Amniotic epithelial cell (primary cell): Measurements from ENCODE around the gene TRIM5.
A peak's percentile ranks its signal among the peaks of the same experiment; 100 is the strongest.

Experiments used
- DNase-seq: peaks from one replicate; pipeline ENCODE4 v3.0.0-alpha.2; 2010; ENCODE audit warnings: low read depth

The TRIM5 gene

DNA sequence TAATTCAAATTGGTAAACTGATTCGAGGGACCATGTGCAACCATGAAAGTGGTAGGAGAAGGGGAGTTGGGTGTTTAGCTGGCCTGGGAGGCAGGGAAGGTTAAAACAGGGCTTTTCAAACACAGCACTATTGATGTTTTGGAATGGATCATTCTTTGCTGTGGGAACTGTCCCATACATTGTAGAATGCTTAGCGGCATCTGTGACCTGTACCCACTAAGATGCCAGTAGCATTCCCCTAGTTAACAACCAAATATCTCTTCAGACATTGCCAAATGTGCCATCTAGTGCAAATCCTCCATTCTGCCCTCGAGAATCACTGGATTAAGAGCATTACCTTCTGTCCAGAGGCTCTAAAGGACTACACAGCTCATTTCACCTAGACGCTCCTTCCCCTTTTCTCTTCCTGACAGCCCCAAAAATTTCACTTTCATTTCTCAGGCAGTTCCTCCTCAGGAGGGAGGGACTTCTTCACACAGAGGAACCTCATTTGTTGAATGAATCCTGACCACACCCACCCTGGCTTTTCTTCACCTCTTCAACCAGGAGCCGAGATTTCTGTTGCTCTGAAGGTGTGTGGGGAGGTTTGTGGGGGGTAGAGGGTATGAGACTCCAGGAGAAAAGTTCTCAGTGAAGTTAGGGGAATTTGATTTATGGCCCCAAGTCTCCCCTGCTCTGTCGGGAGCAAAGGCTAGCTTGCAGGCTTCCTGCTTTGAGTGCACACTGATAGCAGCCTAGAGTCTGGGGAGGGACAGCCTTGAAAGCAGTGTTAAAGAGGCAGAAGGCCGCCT lies 60.2 kb downstream of the TRIM5 start, which contains the start of gene TRIM34:
Gene TRIM34, plus strand, starts transcription at position 513 of the 791 bp plus-strand sequence. CDS start 7,331 bp downstream, outside the sequence.
- DNase-seq, result peak; percentile 68

DNA sequence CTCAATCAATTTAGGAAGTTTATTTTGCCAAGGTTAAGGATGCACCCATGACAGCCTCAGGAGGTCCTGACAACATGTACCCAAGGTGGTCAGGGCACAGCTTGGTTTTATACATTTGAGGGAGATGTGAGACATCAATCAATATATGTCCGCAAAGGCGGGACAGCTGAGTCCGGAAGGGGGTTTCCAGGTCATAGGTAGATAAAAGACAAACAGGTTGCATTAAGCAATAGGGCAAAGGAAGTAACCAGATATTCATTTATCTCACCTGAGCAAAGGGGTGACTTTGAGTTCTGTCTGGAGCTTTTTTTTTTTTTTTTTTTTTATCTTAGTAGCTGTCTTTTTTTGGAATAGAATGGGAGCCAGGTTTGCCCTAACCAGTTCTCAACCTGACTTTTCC lies 62.1 kb downstream of the TRIM5 start:
- DNase-seq, result no peak

DNA sequence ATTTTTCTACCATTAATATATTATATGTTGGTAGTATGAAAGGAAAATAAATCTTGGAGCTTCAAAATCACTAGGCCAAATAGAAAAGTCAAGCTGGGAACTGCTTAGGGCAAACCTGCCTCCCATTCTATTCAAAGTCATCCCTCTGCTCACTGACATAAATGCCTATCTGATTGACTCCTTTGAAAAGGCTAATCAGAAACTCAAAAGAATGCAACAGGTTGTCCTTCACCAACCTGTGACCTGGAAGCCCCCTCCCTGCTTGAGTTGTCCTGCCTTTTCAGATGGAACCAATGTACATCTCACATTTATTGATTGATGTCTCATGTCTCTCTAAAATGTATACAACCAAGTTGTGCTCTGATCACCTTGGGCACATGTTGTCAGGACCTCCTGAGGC lies 63.3 kb downstream of the TRIM5 start:
- DNase-seq, result no peak

DNA sequence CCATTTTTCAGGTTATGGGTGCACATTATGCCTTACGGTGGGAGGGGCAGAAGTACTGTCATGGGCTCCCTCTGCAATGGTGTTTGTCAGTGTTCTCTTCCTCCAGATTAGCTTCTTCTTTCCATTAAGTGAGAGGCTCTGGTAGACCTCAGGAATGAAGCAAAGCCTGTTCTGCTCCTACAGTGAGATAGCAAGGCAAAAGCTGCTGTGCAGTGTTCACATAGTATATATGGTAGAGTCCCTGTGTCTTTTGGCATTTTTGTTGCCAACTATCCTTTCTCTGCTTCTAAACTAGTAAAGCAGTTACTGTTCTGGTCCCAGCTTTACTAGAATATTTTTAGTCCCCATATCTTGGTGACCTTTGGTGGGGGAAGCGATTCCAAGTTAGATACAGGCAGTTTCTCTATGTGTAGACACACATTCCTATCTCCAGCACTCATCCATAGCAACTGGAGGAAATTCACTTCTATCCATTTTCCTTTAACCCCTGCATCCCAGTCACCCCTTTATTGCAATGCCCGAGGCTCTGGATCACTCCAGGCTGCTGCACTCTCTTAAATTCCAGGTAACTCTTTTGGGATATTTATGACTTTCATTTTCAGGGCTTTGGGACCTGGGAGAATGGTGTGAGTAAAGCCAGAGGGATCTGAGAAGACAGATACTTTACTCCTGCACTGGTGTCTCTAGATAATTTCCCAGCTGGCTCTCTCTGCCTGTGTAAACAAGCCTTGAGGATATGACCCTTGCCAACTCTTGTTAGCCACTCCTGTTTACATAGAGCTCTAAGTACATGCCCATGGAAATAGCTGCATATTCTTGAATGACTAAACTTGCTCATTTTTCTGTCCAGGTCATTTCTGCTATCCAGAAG lies 64.0 kb downstream of the TRIM5 start:
- peak; percentile 92 for DNase-seq

DNA sequence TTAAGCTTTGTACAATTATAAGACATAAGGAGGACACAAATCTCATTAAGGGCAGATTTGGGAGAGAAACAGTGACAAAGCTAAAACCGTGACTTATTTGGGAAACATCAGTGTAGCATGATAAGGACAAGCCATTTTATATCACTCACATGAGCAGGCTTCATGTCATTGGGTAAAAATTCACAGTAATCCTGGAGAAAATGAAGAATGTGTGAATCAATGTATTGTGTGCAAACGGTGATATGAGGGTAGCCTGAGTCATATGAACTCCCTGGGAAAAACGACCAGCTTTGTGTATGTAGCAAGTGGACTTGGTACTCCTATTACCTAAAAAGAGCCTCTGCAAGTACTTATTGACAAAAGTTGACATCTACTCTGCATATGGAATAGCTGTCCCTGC lies 66.1 kb downstream of the TRIM5 start:
- peak; percentile 83 for DNase-seq
